SK-N-SH (cell line): Measurements from ENCODE around the gene ACKR3. TPM values are rescaled to one million over a fixed set of nuclear protein-coding genes. Genes with fewer than 3 reads are reported as not detected.

Source experiments
- CTCF ChIA-PET: fragments of 300-600, 350-600 bp; formaldehyde crosslinking; extraction: SDS; loops from one replicate; lab custom pipeline; 2021; lab: Yijun Ruan, JAX
- POLR2A ChIA-PET: fragments of 350-600 bp; sonication (Branson Sonifier 250); formaldehyde crosslinking; extraction: SDS; loops from one replicate; lab custom pipeline; 2020; ENCODE audit warnings: antibody characterized with exemption, inconsistent platforms; lab: Yijun Ruan, JAX
- DNase-seq: peaks from one replicate; pipeline ENCODE4 v3.0.0; 2012
- H2AFZ ChIP-seq: fragments of 200-600 bp; sonication (generic); 2 replicates; pipeline ENCODE4 v1.8.1; 2016; ENCODE audit warnings: antibody characterized with exemption, mild to moderate bottlenecking, low read depth
- H3F3A ChIP-seq: fragments of 200-600 bp; sonication (generic); replicated peaks from 2 replicates; pipeline ENCODE3; 2016; ENCODE audit warnings: antibody characterized with exemption, mild to moderate bottlenecking; ENCODE audit not compliant: insufficient read depth
- H3K27ac ChIP-seq, 2 experiments: fragments of 200-500 bp in 1 of 2; fragments of 200-600 bp in 1 of 2; sonication (Bioruptor generic) in 1 of 2; sonication (generic), shearing (Covaris generic) in 1 of 2; 2 replicates each; pipeline versions ENCODE4 v1.5.1 to v1.6.1; 2014 to 2016; ENCODE audit warnings: low read depth in 2 of 2, inconsistent platforms in 1 of 2, low read length in 1 of 2, mild to moderate bottlenecking in 1 of 2, mixed read lengths in 1 of 2
- H3K27me3 ChIP-seq: fragments of 200-600 bp; sonication (generic), shearing (Covaris generic); 2 replicates; pipeline ENCODE4 v1.6.1; 2016; ENCODE audit warnings: mixed run types; ENCODE audit not compliant: insufficient read depth
- H3K36me3 ChIP-seq, 2 experiments: fragments of 200-500 bp in 1 of 2; fragments of 200-600 bp in 1 of 2; sonication (Bioruptor generic) in 1 of 2; sonication (generic) in 1 of 2; replicated peaks in 1 of 2; 2 replicates each; pipeline versions ENCODE3 to v1.5.1; 2014 to 2016; ENCODE audit warnings: low read length in 1 of 2, mild to moderate bottlenecking in 1 of 2; ENCODE audit not compliant: insufficient read depth in 2 of 2, control insufficient read depth in 1 of 2
- H3K4me1 ChIP-seq, 2 experiments: fragments of 200-500 bp in 1 of 2; fragments of 200-600 bp in 1 of 2; sonication (Bioruptor generic) in 1 of 2; sonication (generic), shearing (Covaris generic) in 1 of 2; 2 replicates each; pipeline versions ENCODE4 v1.5.1 to v1.6.1; 2014 to 2016; ENCODE audit warnings: low read depth in 1 of 2, low read length in 1 of 2, mixed run types in 1 of 2; ENCODE audit not compliant: insufficient read depth in 2 of 2, control insufficient read depth in 1 of 2
- H3K4me2 ChIP-seq: fragments of 200-600 bp; sonication (generic), shearing (Covaris generic); 2 replicates; pipeline ENCODE4 v1.6.1; 2017; ENCODE audit warnings: mixed run types
- H3K4me3 ChIP-seq, 2 experiments: fragments of 200-500 bp in 1 of 2; fragments of 200-600 bp in 1 of 2; sonication (Bioruptor generic) in 1 of 2; sonication (generic), shearing (Covaris generic) in 1 of 2; 2 replicates each; pipeline versions ENCODE4 v1.5.1 to v1.8.1; 2014 to 2016; ENCODE audit warnings: low read depth in 2 of 2, inconsistent platforms in 1 of 2, low read length in 1 of 2, mild to moderate bottlenecking in 1 of 2, mixed read lengths in 1 of 2, moderate library complexity in 1 of 2
- H3K79me2 ChIP-seq: fragments of 200-600 bp; sonication (generic); 2 replicates; pipeline ENCODE4 v1.8.1; 2017; ENCODE audit warnings: mild to moderate bottlenecking; ENCODE audit not compliant: insufficient read depth
- H3K9ac ChIP-seq: fragments of 200-600 bp; sonication (generic); 2 replicates; pipeline ENCODE4 v1.6.1; 2017; ENCODE audit warnings: mixed run types
- H3K9me2 ChIP-seq: fragments of 200-600 bp; sonication (generic); 2 replicates; pipeline ENCODE4 v1.6.1; 2017; ENCODE audit warnings: mixed run types
- H3K9me3 ChIP-seq: fragments of 200-600 bp; sonication (generic); 2 replicates; pipeline ENCODE4 v1.6.1; 2017; ENCODE audit warnings: mixed run types, mild to moderate bottlenecking, moderate library complexity
- H4K20me1 ChIP-seq: fragments of 200-600 bp; sonication (generic); 2 replicates; pipeline ENCODE4 v1.6.1; 2017; ENCODE audit warnings: mild to moderate bottlenecking, mixed run types; ENCODE audit not compliant: insufficient read depth
- CHD2 ChIP-seq: fragments of 150-350 bp; IDR thresholded peaks from 2 replicates; pipeline ENCODE4 v1.6.1; 2018; ENCODE audit warnings: low read length; ENCODE audit not compliant: partially characterized antibody
- ELF1 ChIP-seq: IDR thresholded peaks from 2 replicates; pipeline ENCODE4 v1.4.0; 2012
- EP300 ChIP-seq, 2 experiments: IDR thresholded peaks; 2 replicates each; pipeline versions ENCODE4 v1.4.0 to v1.6.1; 2012; ENCODE audit warnings: borderline replicate concordance in 1 of 2, low read depth in 1 of 2, low read length in 1 of 2
- EZH2phosphoT487 ChIP-seq: fragments of 200-600 bp; sonication (generic); IDR thresholded peaks from 2 replicates; pipeline ENCODE4 v1.6.1; 2017; ENCODE audit warnings: low read depth, mixed run types, mild to moderate bottlenecking, antibody characterized with exemption, moderate library complexity, borderline replicate concordance
- FOXJ3 ChIP-seq: sonication (generic); formaldehyde crosslinking; IDR thresholded peaks from 2 replicates; pipeline ENCODE4 v1.5.1; 2020; ENCODE audit warnings: mild to moderate bottlenecking, missing genetic modification reagents
- FOXM1 ChIP-seq: IDR thresholded peaks from 2 replicates; pipeline ENCODE4 v1.4.0; 2012; ENCODE audit warnings: low read depth, mild to moderate bottlenecking
- GABPA ChIP-seq: IDR thresholded peaks from 2 replicates; pipeline ENCODE4 v1.4.0; 2012; ENCODE audit warnings: low read depth, mild to moderate bottlenecking
- GATA2 ChIP-seq: sonication (generic); formaldehyde crosslinking; IDR thresholded peaks from 2 replicates; pipeline ENCODE4 v1.5.0; 2020; ENCODE audit warnings: mild to moderate bottlenecking, missing genetic modification reagents
- JUND ChIP-seq: IDR thresholded peaks from 2 replicates; pipeline ENCODE4 v1.4.0; 2012
- NRF1 ChIP-seq: IDR thresholded peaks from 2 replicates; pipeline ENCODE4 v1.6.1; 2012; ENCODE audit warnings: low read depth, mild to moderate bottlenecking, low read length
- POLR2AphosphoS5 ChIP-seq: IDR thresholded peaks from 2 replicates; pipeline ENCODE4 v1.6.1; 2012; ENCODE audit warnings: low read depth, low read length
- RAD21 ChIP-seq: IDR thresholded peaks from 2 replicates; pipeline ENCODE4 v1.6.1; 2012; ENCODE audit warnings: mild to moderate bottlenecking, low read length
- RXRA ChIP-seq: IDR thresholded peaks from 2 replicates; pipeline ENCODE4 v1.4.0; 2012; ENCODE audit warnings: low read depth, mild to moderate bottlenecking, borderline replicate concordance
- SIN3A ChIP-seq: IDR thresholded peaks from 2 replicates; pipeline ENCODE4 v1.6.1; 2012; ENCODE audit warnings: low read depth, mild to moderate bottlenecking, low read length, moderate library complexity, borderline replicate concordance
- SMC3 ChIP-seq: IDR thresholded peaks from 2 replicates; pipeline ENCODE4 v1.6.1; 2012; ENCODE audit warnings: low read depth, low read length, improper control_type of control experiment
- TAF1 ChIP-seq: IDR thresholded peaks from 2 replicates; pipeline ENCODE4 v1.6.1; 2012; ENCODE audit warnings: low read depth, mild to moderate bottlenecking, low read length, moderate library complexity, borderline replicate concordance
- TCF12 ChIP-seq: IDR thresholded peaks from 2 replicates; pipeline ENCODE4 v1.4.0; 2012
- TEAD4 ChIP-seq: IDR thresholded peaks from 2 replicates; pipeline ENCODE4 v1.4.0; 2012; ENCODE audit warnings: mild to moderate bottlenecking, borderline replicate concordance; ENCODE audit not compliant: insufficient read depth
- YY1 ChIP-seq: IDR thresholded peaks from 2 replicates; pipeline ENCODE4 v1.4.0; 2012; ENCODE audit warnings: low read depth, mild to moderate bottlenecking
- WGBS: methylation state at CpG from one replicate; pipeline ENCODE4 v1.1.6; 2017; ENCODE audit warnings: low lambda C conversion rate; 5-methylcytosine and 5-hydroxymethylcytosine counted together
- polyA plus RNA-seq, 3 experiments: library from polyadenylated mRNA; depleted of rRNA; stranded (reverse); fragments of >200 nt; gene quantifications; 2 replicates each; pipeline ENCODE4 v1.2.3, GENCODE V29; 2012
- TF ChIP-seq, protein P1 (sequence below): fragments of 150-350 bp; IDR thresholded peaks from 2 replicates; pipeline ENCODE4 v1.6.1; 2017; ENCODE audit warnings: antibody characterized with exemption, low read length, low read depth, borderline replicate concordance
- TF ChIP-seq, protein P2 (sequence below): IDR thresholded peaks from 2 replicates; pipeline ENCODE4 v1.6.1; 2012; ENCODE audit warnings: mild to moderate bottlenecking, low read depth, low read length, moderate library complexity
- TF ChIP-seq, protein P3 (sequence below): fragments of 200-600 bp; sonication (generic); IDR thresholded peaks from 2 replicates; pipeline ENCODE4 v1.6.1; 2017; ENCODE audit warnings: antibody characterized with exemption, mild to moderate bottlenecking, moderate library complexity

ACKR3 gene
- polyA plus RNA-seq, 1 of the 3 experiments (the other 2 are of a cell fraction): not detected

- no peaks in the 10 kb centered on the region for H3K9me2 ChIP-seq
- WGBS: 52% methylated on average over 13 of the region's 13 CpGs
- peaks cover 5% of the 10 kb centered on the region; the same call in 1 of the 2 replicates for H3K27me3 ChIP-seq
- POLR2A ChIA-PET: no interaction called here
- H3K36me3 ChIP-seq: no peaks in the 10 kb centered on the region
- no peak overlapping the region for H3K4me3 ChIP-seq
- no peaks in the 10 kb centered on the region for H4K20me1 ChIP-seq
- no peaks in the 10 kb centered on the region for H3K4me1 ChIP-seq
- TF ChIP-seq FOXM1 (no peak), EP300 (IDR thresholded peaks at IDR 0.05; ENCODE audit: borderline replicate concordance in 1 of 2, low read depth in 1 of 2, low read length in 1 of 2) (no peak), TEAD4 (no peak), JUND (no peak), YY1 (no peak), RXRA (no peak), FOXJ3 (CRISPR knock-in tag) (no peak), EZH2phosphoT487 (no peak), TCF12 (no peak), CHD2 (no peak), SMC3 (no peak), RAD21 (no peak), TAF1 (no peak), GATA2 (no peak)
- TF ChIP-seq, protein P1, sequence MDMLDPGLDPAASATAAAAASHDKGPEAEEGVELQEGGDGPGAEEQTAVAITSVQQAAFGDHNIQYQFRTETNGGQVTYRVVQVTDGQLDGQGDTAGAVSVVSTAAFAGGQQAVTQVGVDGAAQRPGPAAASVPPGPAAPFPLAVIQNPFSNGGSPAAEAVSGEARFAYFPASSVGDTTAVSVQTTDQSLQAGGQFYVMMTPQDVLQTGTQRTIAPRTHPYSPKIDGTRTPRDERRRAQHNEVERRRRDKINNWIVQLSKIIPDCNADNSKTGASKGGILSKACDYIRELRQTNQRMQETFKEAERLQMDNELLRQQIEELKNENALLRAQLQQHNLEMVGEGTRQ: no peak
- no peaks in the 10 kb centered on the region for H3F3A ChIP-seq
- no peaks in the 10 kb centered on the region for H3K79me2 ChIP-seq
- H2AFZ ChIP-seq: no peak overlapping the region
- no peak for DNase-seq
- H3K9me3 ChIP-seq: no peaks in the 10 kb centered on the region
- no peak overlapping the region for H3K27ac ChIP-seq
- no peak overlapping the region for H3K9ac ChIP-seq
- CTCF ChIA-PET: interaction anchor here (1.5 kb wide), 1 partner anchor 12 kb away, joined by 4 read pairs; no protein-coding TSS in a partner anchor
- no peak overlapping the region for H3K4me2 ChIP-seq
Observed at GRCh38 chr2:236544362-236544761, 25.3 kb upstream of the ACKR3 start.

- no peak overlapping the region for H3K4me2 ChIP-seq
- H3K9me3 ChIP-seq: no peaks in the 10 kb centered on the region
- H3K79me2 ChIP-seq: no peaks in the 10 kb centered on the region
- no peaks in the 10 kb centered on the region for H3K4me1 ChIP-seq
- CTCF ChIA-PET: interaction anchor here (1.5 kb wide), 1 partner anchor 11 kb away, joined by 4 read pairs; no protein-coding TSS in a partner anchor
- H3K9me2 ChIP-seq: no peaks in the 10 kb centered on the region
- H3K9ac ChIP-seq: no peak overlapping the region
- H3K27me3 ChIP-seq: peaks cover 5% of the 10 kb centered on the region; the same call in 1 of the 2 replicates
- WGBS: 38% methylated on average over 9 of the region's 11 CpGs
- H4K20me1 ChIP-seq: no peaks in the 10 kb centered on the region
- H3K4me3 ChIP-seq: no peak overlapping the region
- DNase-seq: no peak
- H2AFZ ChIP-seq: no peak overlapping the region
- TF ChIP-seq, protein P2, sequence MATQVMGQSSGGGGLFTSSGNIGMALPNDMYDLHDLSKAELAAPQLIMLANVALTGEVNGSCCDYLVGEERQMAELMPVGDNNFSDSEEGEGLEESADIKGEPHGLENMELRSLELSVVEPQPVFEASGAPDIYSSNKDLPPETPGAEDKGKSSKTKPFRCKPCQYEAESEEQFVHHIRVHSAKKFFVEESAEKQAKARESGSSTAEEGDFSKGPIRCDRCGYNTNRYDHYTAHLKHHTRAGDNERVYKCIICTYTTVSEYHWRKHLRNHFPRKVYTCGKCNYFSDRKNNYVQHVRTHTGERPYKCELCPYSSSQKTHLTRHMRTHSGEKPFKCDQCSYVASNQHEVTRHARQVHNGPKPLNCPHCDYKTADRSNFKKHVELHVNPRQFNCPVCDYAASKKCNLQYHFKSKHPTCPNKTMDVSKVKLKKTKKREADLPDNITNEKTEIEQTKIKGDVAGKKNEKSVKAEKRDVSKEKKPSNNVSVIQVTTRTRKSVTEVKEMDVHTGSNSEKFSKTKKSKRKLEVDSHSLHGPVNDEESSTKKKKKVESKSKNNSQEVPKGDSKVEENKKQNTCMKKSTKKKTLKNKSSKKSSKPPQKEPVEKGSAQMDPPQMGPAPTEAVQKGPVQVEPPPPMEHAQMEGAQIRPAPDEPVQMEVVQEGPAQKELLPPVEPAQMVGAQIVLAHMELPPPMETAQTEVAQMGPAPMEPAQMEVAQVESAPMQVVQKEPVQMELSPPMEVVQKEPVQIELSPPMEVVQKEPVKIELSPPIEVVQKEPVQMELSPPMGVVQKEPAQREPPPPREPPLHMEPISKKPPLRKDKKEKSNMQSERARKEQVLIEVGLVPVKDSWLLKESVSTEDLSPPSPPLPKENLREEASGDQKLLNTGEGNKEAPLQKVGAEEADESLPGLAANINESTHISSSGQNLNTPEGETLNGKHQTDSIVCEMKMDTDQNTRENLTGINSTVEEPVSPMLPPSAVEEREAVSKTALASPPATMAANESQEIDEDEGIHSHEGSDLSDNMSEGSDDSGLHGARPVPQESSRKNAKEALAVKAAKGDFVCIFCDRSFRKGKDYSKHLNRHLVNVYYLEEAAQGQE: no peak
- TF ChIP-seq YY1 (no peak), SIN3A (no peak), RXRA (no peak), JUND (no peak), NRF1 (no peak), POLR2AphosphoS5 (no peak), GABPA (no peak), ELF1 (no peak)
- TF ChIP-seq, protein P3, sequence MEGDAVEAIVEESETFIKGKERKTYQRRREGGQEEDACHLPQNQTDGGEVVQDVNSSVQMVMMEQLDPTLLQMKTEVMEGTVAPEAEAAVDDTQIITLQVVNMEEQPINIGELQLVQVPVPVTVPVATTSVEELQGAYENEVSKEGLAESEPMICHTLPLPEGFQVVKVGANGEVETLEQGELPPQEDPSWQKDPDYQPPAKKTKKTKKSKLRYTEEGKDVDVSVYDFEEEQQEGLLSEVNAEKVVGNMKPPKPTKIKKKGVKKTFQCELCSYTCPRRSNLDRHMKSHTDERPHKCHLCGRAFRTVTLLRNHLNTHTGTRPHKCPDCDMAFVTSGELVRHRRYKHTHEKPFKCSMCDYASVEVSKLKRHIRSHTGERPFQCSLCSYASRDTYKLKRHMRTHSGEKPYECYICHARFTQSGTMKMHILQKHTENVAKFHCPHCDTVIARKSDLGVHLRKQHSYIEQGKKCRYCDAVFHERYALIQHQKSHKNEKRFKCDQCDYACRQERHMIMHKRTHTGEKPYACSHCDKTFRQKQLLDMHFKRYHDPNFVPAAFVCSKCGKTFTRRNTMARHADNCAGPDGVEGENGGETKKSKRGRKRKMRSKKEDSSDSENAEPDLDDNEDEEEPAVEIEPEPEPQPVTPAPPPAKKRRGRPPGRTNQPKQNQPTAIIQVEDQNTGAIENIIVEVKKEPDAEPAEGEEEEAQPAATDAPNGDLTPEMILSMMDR: no peak
- TF ChIP-seq, all 33 proteins: peak for 0
- Histone ChIP-seq H3K36me3 (no peaks in the 10 kb centered on the region), H3K27ac (no peak overlapping the region), H3F3A (no peaks in the 10 kb centered on the region)
- POLR2A ChIA-PET: no interaction called here
Observed at GRCh38 chr2:236545248-236545658, 24.4 kb upstream of the ACKR3 start.
